Neural progenitor cell (in vitro differentiated cells): Measurements from ENCODE around the gene BEND2.
"Not testable (repeated sequence)": the region's sequence is repeated elsewhere in the genome, so short reads cannot be mapped to it uniquely, and the experiment has no call there.

ENCODE experiments used
- EZH2 ChIP-seq: fragments of 200-600 bp; sonication (generic); IDR thresholded peaks from 2 replicates; pipeline ENCODE4 v1.6.1; 2017; ENCODE audit warnings: antibody characterized with exemption, mild to moderate bottlenecking, moderate library complexity
- EZH2phosphoT487 ChIP-seq: fragments of 200-600 bp; sonication (generic); IDR thresholded peaks from 2 replicates; pipeline ENCODE4 v1.6.1; 2017; ENCODE audit warnings: antibody characterized with exemption
- TF ChIP-seq, protein P1 (sequence below): fragments of 200-600 bp; sonication (generic); IDR thresholded peaks from 2 replicates; pipeline ENCODE4 v1.5.1; 2017; ENCODE audit warnings: antibody characterized with exemption, mild to moderate bottlenecking

DNA sequence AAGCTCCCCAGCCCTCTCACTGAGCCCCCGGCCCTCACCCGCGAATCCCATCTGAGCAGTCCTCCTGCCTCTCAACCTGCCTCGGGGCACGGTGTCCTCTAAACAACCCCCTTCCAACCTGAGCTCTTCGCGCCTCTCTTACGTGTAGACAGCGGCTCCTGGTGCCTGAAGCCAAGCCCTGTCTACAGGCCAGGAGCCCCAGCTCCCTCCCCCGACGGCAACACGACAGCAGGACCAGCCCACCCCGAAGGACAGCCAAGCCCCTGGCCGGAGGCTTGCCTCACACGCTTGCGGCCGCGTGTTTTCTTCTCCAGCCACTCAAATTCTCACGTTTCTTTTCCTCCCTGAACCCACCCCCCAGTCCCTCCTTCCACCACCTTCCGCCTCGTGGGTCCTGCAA lies 9.0 kb upstream of the BEND2 start:
- TF ChIP-seq EZH2, EZH2phosphoT487: not testable (repeated sequence)
- TF ChIP-seq, protein P1, sequence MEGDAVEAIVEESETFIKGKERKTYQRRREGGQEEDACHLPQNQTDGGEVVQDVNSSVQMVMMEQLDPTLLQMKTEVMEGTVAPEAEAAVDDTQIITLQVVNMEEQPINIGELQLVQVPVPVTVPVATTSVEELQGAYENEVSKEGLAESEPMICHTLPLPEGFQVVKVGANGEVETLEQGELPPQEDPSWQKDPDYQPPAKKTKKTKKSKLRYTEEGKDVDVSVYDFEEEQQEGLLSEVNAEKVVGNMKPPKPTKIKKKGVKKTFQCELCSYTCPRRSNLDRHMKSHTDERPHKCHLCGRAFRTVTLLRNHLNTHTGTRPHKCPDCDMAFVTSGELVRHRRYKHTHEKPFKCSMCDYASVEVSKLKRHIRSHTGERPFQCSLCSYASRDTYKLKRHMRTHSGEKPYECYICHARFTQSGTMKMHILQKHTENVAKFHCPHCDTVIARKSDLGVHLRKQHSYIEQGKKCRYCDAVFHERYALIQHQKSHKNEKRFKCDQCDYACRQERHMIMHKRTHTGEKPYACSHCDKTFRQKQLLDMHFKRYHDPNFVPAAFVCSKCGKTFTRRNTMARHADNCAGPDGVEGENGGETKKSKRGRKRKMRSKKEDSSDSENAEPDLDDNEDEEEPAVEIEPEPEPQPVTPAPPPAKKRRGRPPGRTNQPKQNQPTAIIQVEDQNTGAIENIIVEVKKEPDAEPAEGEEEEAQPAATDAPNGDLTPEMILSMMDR, result not testable (repeated sequence)
